GM19452 (cell line): Measurements from ENCODE around the gene SSPN.

Experiments used
- ATAC-seq: cut with Tn5 transposase; IDR thresholded peaks from one replicate; pipeline ENCODE4 v1.9.1; 2021; ENCODE audit not compliant: unreplicated experiment

The SSPN gene

GRCh38 chr12:26195250-26195640 lies at the start of gene SSPN:
TSS of gene SSPN (plus strand) at chr12:26195573. CDS start at chr12:26195673, 100 bp downstream.
- ATAC-seq: peak; percentile 39

- ATAC-seq: no peak
Measured at GRCh38 chr12:26148291-26148690, 47.1 kb upstream of the SSPN start.

GRCh38 chr12:26149968-26150500 lies 45.3 kb upstream of the SSPN start:
- no peak for ATAC-seq

- ATAC-seq: no peak
Measured at GRCh38 chr12:26150736-26151450, 44.5 kb upstream of the SSPN start.

GRCh38 chr12:26152507-26153102 lies 42.8 kb upstream of the SSPN start:
- ATAC-seq: no peak

GRCh38 chr12:26153421-26154154 lies 41.8 kb upstream of the SSPN start:
- ATAC-seq: no peak

GRCh38 chr12:26156201-26156871 lies 39.0 kb upstream of the SSPN start:
- peak; percentile 78 for ATAC-seq

- peak; percentile 33 for ATAC-seq
Measured at GRCh38 chr12:26157001-26157400, 38.4 kb upstream of the SSPN start.

- ATAC-seq: no peak
Measured at GRCh38 chr12:26158078-26158764, 37.2 kb upstream of the SSPN start.

GRCh38 chr12:26162174-26162573 lies 33.2 kb upstream of the SSPN start:
- no peak for ATAC-seq

- ATAC-seq: peak; percentile 71
Measured at GRCh38 chr12:26162905-26163304, 32.5 kb upstream of the SSPN start.

GRCh38 chr12:26164118-26164517 lies 31.3 kb upstream of the SSPN start:
- ATAC-seq: no peak

GRCh38 chr12:26172013-26172412 lies 23.4 kb upstream of the SSPN start:
- no peak for ATAC-seq

GRCh38 chr12:26172539-26172938 lies 22.8 kb upstream of the SSPN start:
- no peak for ATAC-seq

GRCh38 chr12:26172946-26173552 lies 22.3 kb upstream of the SSPN start:
- ATAC-seq: no peak

GRCh38 chr12:26176725-26177124 lies 18.6 kb upstream of the SSPN start:
- no peak for ATAC-seq

- ATAC-seq: no peak
Measured at GRCh38 chr12:26177283-26177682, 18.1 kb upstream of the SSPN start.

- no peak for ATAC-seq
Measured at GRCh38 chr12:26179826-26180225, 15.5 kb upstream of the SSPN start.

- ATAC-seq: no peak
Measured at GRCh38 chr12:26182377-26182776, 13.0 kb upstream of the SSPN start.
